ENCODE data around the gene PSAT1. TPM values are rescaled to one million over a fixed set of nuclear protein-coding genes. Genes with fewer than 3 reads are reported as not detected.
A peak's percentile ranks its signal among the peaks of the same experiment; 100 is the strongest.

The PSAT1 gene
- total RNA-seq (2021; ENCODE audit: unreplicated experiment) = 226 TPM
- 181 and 208 TPM in 2 replicates for polyA plus RNA-seq (2012)
- Bru-seq, nascent RNA = percentile 98 among the genes with signal in this experiment
- percentile 99 among the genes with signal in this experiment for BruChase-seq, experiment 1, labeled RNA remaining after a 6-hour chase
- BruChase-seq, experiment 2, labeled RNA remaining after a 2-hour chase = percentile 98 among the genes with signal in this experiment
- long read RNA-seq, transcript PSAT1-202 (9 exons, 2,188 nt) = major isoform, 385 of 450 reads
- long read RNA-seq, transcript PSAT1-201 (8 exons, 1,411 nt) = minor isoform, 14 of 450 reads
- long read RNA-seq, partial matches to known transcripts = 15 of 450 reads
- long read RNA-seq, other reads (novel, unspliced or antisense) = 36 of 450 reads

- CTCF ChIA-PET = interaction anchor here (0.9 kb wide), 1 partner anchor 863 kb away, joined by 3 read pairs; no protein-coding TSS in a partner anchor
- Histone ChIP-seq H3K4me2 (ENCODE audit: low read length) (peak within 1 kb of the TSS; percentile 93), H2AFZ (ENCODE audit: low read depth, low read length, poor library complexity, severe bottlenecking) (peak within 1 kb of the TSS; percentile 58), H3K9ac (ENCODE audit: low read length) (peak within 1 kb of the TSS; percentile 88), H3K36me3 (ENCODE audit: control insufficient read depth in 1 of 2, insufficient read depth in 2 of 2, low read length in 2 of 2) (peaks cover 5 to 8% of the 10 kb centered on the region in 2 experiments; a peak in 3 of 4 replicates), H4K20me1 (ENCODE audit: insufficient read depth) (no peaks in the 10 kb centered on the region), H3K79me2 (ENCODE audit: insufficient read depth, low read length) (peaks cover 43% of the 10 kb centered on the region), H3K27ac (ENCODE audit: low read depth, low read length) (peak within 1 kb of the TSS; percentile 85), H3K9me3 (ENCODE audit: control insufficient read depth in 1 of 2, insufficient read depth in 1 of 2, low read depth in 1 of 2, low read length in 2 of 2) (no peaks in the 10 kb centered on the region), H3K4me1 (ENCODE audit: control insufficient read depth in 1 of 2, insufficient read depth in 2 of 2, low read length in 2 of 2) (peaks cover 17 to 21% of the 10 kb centered on the region in 2 experiments; a peak in 3 of 4 replicates), H3K4me3 (replicated peaks in 1 of 2; ENCODE audit: low read depth in 1 of 2, low read length in 2 of 2) (peak within 1 kb of the TSS; percentile 81 to 91), H3K9me2 (ENCODE audit: insufficient read depth) (no peaks in the 10 kb centered on the region), H3K27me3 (ENCODE audit: insufficient read depth, low read length) (no peaks in the 10 kb centered on the region)
- RAD21 ChIA-PET (ENCODE audit: low non-redundant PET in 1 of 2, low total read pairs in 2 of 2, uncharacterized antibody in 2 of 2, unreplicated experiment in 2 of 2) = no interaction called here
- ATAC-seq (peak; percentile 97), DNase-seq (ENCODE audit: low read depth, low spot score) (peak; percentile 93)
- BruUV-seq (replicated peaks) = no TSS peak
- POLR2A ChIA-PET = interaction anchor here (0.6 to 1.9 kb wide), 17 partner anchors 8 to 856 kb away, joined by 3 to 9 read pairs (median 4); no protein-coding TSS in a partner anchor
- intact Hi-C loops (cut with micrococcal nuclease) = no loop called here
- 0 out of 2 replicates have a peak, but pooled peaks have one; percentile 31 for TF ChIP-seq CBX3 (IDR thresholded peaks at IDR 0.05; ENCODE audit: low read depth)
- peak; percentile 85 for TF ChIP-seq ZFX (IDR thresholded peaks at IDR 0.05)
- peak; percentile 39; the same call in 1 of the 2 replicates for TF ChIP-seq JUND (IDR thresholded peaks at IDR 0.05)
- no peak for TF ChIP-seq EZH2phosphoT487 (IDR thresholded peaks at IDR 0.05; ENCODE audit: borderline replicate concordance)
- no peak for TF ChIP-seq ELF1 (IDR thresholded peaks at IDR 0.05; ENCODE audit: borderline replicate concordance, low read depth)
- peak; percentile 63 for TF ChIP-seq POLR2A (IDR thresholded peaks at IDR 0.05; ENCODE audit: borderline replicate concordance, extremely low read depth, insufficient read depth, insufficient read length)
- TF ChIP-seq CTCF (IDR thresholded peaks at IDR 0.05 in 2 of 3, conservative IDR thresholded peaks at IDR 0.05 in 1 of 3; ENCODE audit: borderline replicate concordance in 1 of 3, insufficient read depth in 1 of 3, low read depth in 2 of 3, low read length in 2 of 3) = no peak
- no peak for TF ChIP-seq REST (IDR thresholded peaks at IDR 0.05; ENCODE audit: low read depth)
- peak; percentile 50 for TF ChIP-seq YY1 (IDR thresholded peaks at IDR 0.05; ENCODE audit: extremely low read depth, insufficient replicate concordance, low read depth, low read length)
- TF ChIP-seq ZBTB33 (IDR thresholded peaks at IDR 0.05; ENCODE audit: extremely low read depth, insufficient replicate concordance, low read length) = no peak
- no peak for TF ChIP-seq FOSL1 (IDR thresholded peaks at IDR 0.05; ENCODE audit: low read depth)
- peak; percentile 92 for TF ChIP-seq SIN3A (IDR thresholded peaks at IDR 0.05; ENCODE audit: low read depth)
- TF ChIP-seq POLR2AphosphoS5 (IDR thresholded peaks at IDR 0.05; ENCODE audit: low read depth, low read length) = peak; percentile 93
- no peak for TF ChIP-seq ZNF274 (IDR thresholded peaks at IDR 0.05; ENCODE audit: low read depth, low read length)
- TF ChIP-seq SRF (IDR thresholded peaks at IDR 0.05; ENCODE audit: low read depth) = no peak
- TF ChIP-seq TCF7L2 (IDR thresholded peaks at IDR 0.05; ENCODE audit: borderline replicate concordance, extremely low read depth, insufficient read depth, insufficient read length) = no peak
- TF ChIP-seq EZH2 (IDR thresholded peaks at IDR 0.05) = no peak
Observed at GRCh38 chr9:78296893-78297671, at the start of gene PSAT1. Gene PSAT1, plus strand, starts transcription at chr9:78297125. Its CDS starts 86 bp downstream, at chr9:78297211.

Measured in HCT116 (cell line).